ENCODE results near the gene LLGL2. TPM values are rescaled to one million over a fixed set of nuclear protein-coding genes. Genes with fewer than 3 reads are reported as not detected.

The LLGL2 gene
- total and polyA plus RNA-seq, 2 donors (not counting 1 experiment from before 2014, with no cell fraction given), result 40.6 to 52.0 TPM

DNA sequence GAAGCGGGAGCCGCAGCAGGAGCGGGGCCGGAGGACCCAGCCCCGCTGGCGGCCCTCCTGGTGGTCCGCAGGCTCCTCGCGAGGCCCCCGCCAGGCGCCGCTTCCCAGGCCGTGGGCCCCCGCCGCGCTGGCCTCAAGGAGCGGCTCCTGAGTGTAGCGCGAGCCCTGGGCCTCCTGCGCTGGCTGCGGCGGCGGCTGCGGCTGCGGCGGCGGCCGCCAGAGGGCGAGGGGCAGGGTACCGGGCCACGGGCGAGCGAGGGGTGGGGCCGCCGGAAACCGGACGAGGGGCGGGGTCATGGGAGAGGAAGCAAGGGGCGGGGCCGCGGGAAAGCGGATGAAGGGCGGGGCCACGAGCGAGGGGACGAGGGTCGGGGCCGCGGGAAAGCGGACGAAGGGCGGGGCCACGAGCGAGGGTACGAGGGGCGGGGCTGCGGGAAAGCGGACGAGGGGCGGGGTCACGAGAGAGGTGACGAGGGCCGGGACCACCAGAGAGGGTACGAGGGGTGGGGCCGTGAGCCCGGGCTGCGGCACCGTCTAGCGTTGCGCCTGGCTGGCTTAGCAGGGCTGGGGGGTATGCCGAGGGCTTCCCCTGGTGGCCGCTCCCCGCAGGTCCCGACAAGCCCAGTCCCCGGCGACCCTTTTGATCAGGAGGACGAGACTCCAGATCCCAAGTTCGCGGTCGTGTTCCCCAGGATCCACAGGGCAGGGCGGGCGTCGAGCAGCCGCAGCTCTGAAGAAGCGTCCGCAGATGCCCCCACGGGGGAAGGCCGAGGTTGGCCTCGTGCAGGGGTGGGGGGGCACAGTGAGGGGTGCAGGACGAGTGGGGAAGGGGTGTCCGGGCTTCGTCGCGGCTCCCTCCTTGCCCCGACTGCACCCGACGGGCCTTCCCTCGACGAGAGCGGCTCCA is 63.8 kb downstream of the LLGL2 start:
- H3K27ac ChIP-seq (ENCODE audit: low read length in 2 of 2), result peak overlapping the region; percentile 80 to 89
- peak overlapping the region; percentile 81 for H2AFZ ChIP-seq (ENCODE audit: insufficient read depth, low read depth, low read length, poor library complexity, severe bottlenecking)
- Mint-ChIP-seq H3K9me3 (ENCODE audit: insufficient read depth) (no peaks in the 10 kb centered on the region), H3K27me3 (no peaks in the 10 kb centered on the region), H3K27ac (peak overlapping the region; percentile 81), H3K4me3 (peak overlapping the region; percentile 86), H3K4me1 (peaks cover 19% of the 10 kb centered on the region)
- H3K4me2 ChIP-seq (replicated peaks; ENCODE audit: low read depth, low read length, poor library complexity, severe bottlenecking), result peak overlapping the region; percentile 99
- 11% methylated on average over 88 of the region's 100 CpGs for WGBS (ENCODE audit: insufficient coverage)
- intact Hi-C loops (cut with micrococcal nuclease), result loop anchor here (1.0 to 2.0 kb wide), 7 partner anchors 18 to 328 kb away; partner anchors contain the start of genes GGA3, LLGL2, MRPS7 and SLC25A19
- H3K79me2 ChIP-seq (ENCODE audit: control insufficient read depth, insufficient read depth, low read length), result no peaks in the 10 kb centered on the region
- H3K36me3 ChIP-seq (replicated peaks in 1 of 2; ENCODE audit: control extremely low read depth in 1 of 2, control insufficient read depth in 1 of 2, extremely low read depth in 1 of 2, insufficient read depth in 2 of 2, low read length in 1 of 2), result peaks cover 0 to 14% of the 10 kb centered on the region in 2 experiments
- ChIA-PET POLR2A (interaction anchor here (0.5 to 0.9 kb wide), 6 partner anchors 71 to 676 kb away, joined by 3 to 7 read pairs (median 4); partner anchors contain the start of gene UBALD2), CTCF (interaction anchor here (0.6 to 2.5 kb wide), 13 partner anchors 11 to 1931 kb away, joined by 3 to 13 read pairs (median 4); partner anchors contain the start of genes LLGL2, SLC25A19, SMIM5 and TSEN54)
- H3K9ac ChIP-seq (ENCODE audit: low read length), result peak overlapping the region; percentile 82
- H3K4me1 ChIP-seq (ENCODE audit: control insufficient read depth in 2 of 2, insufficient read depth in 2 of 2, low read length in 2 of 2), result peaks cover 4 to 20% of the 10 kb centered on the region in 2 donors
- peak; percentile 95 for DNase-seq
- no peaks in the 10 kb centered on the region for H3K9me3 ChIP-seq (ENCODE audit: control extremely low read depth in 1 of 3, control insufficient read depth in 2 of 3, insufficient read depth in 1 of 3, low read length in 2 of 3)
- H4K20me1 ChIP-seq (ENCODE audit: control insufficient read depth, insufficient read depth, low read length, poor library complexity, severe bottlenecking), result peaks cover 16% of the 10 kb centered on the region
- no peaks in the 10 kb centered on the region for H3K27me3 ChIP-seq (replicated peaks in 1 of 4; ENCODE audit: control extremely low read depth in 1 of 4, control insufficient read depth in 3 of 4, insufficient read depth in 4 of 4, low read length in 3 of 4)
- ATAC-seq (ENCODE audit: low read depth), result peak; percentile 84
- TF ChIP-seq EZH2 (IDR thresholded peaks at IDR 0.05; ENCODE audit: borderline replicate concordance, insufficient read depth, low read depth, low read length, poor library complexity, severe bottlenecking) (no peak), CTCF (IDR thresholded peaks at IDR 0.05) (peak; percentile 59)
- H3K4me3 ChIP-seq (ENCODE audit: control extremely low read depth in 1 of 5, extremely low read depth in 1 of 5, insufficient read depth in 1 of 5, low read depth in 2 of 5, low read length in 4 of 5), result peak overlapping the region in 4 of 5 experiments; percentile 80 to 95 (median 84)
